Activated CD8-positive, alpha-beta T cell treated with anti-CD3 and anti-CD28 coated beads, Interleukin-2, amount 10 ng/mL, durations not matched to agents 7 days and 5 days (primary cell): Measurements from ENCODE around the gene TMEM43. TPM values are rescaled to one million over a fixed set of nuclear protein-coding genes. Genes with fewer than 3 reads are reported as not detected.

Experiments
- ATAC-seq: fragments of 150-1000 bp; cut with Tn5 transposase; one replicate; pipeline ENCODE4 v1.10.0; 2021; ENCODE audit warnings: moderate library complexity
- CTCF ChIA-PET: fragments of 350-600 bp; sonication (Branson Sonifier 250); formaldehyde crosslinking; loops from one replicate; lab custom pipeline; 2021; ENCODE audit warnings: antibody characterized with exemption; lab: Charles Lee
- POLR2A ChIA-PET: fragments of 350-600 bp; sonication (Branson Sonifier 250); formaldehyde crosslinking; loops from one replicate; lab custom pipeline; 2021; ENCODE audit warnings: antibody characterized with exemption; lab: Charles Lee
- DNase-seq: peaks from one replicate; pipeline ENCODE4 v3.0.0-alpha.2; 2020
- H3K27ac Mint-ChIP-seq: one replicate; pipeline ENCODE4 v1.8.0; 2021; ENCODE audit warnings: mild to moderate bottlenecking, mixed read lengths
- H3K27me3 Mint-ChIP-seq: one replicate; pipeline ENCODE4 v1.8.0; 2021; ENCODE audit warnings: low read depth, mixed read lengths
- H3K36me3 Mint-ChIP-seq: one replicate; pipeline ENCODE4 v1.8.0; 2021; ENCODE audit warnings: low read depth, mixed read lengths
- H3K4me1 Mint-ChIP-seq: one replicate; pipeline ENCODE4 v1.8.0; 2021; ENCODE audit warnings: low read depth, mixed read lengths
- H3K4me3 Mint-ChIP-seq: one replicate; pipeline ENCODE4 v1.8.0; 2021; ENCODE audit warnings: mild to moderate bottlenecking, mixed read lengths
- H3K9me3 Mint-ChIP-seq: one replicate; pipeline ENCODE4 v1.8.0; 2022; ENCODE audit warnings: mixed read lengths; ENCODE audit not compliant: insufficient read depth
- total RNA-seq, 2 experiments: library from RNA; stranded (reverse); gene quantifications; one replicate each; pipeline ENCODE4 v1.2.3, GENCODE V29; 2021

Gene TMEM43
- total RNA-seq, 2 experiments from 2014 or later: 27.9 to 28.8 TPM

GRCh38 chr3:14166877-14167603 is 42.2 kb downstream of the TMEM43 start:
- Mint-ChIP-seq H3K9me3 (peaks cover 7% of the 10 kb centered on the region), H3K4me1 (peaks cover 7% of the 10 kb centered on the region), H3K27me3 (no peaks in the 10 kb centered on the region), H3K4me3 (no peak overlapping the region), H3K27ac (no peak overlapping the region), H3K36me3 (peaks cover 81% of the 10 kb centered on the region)
- DNase-seq (no peak), ATAC-seq (no peak)
- ChIA-PET CTCF (no interaction called here), POLR2A (interaction anchor here (0.7 to 1.5 kb wide), 3 partner anchors 9 to 12 kb away, joined by 3 to 9 read pairs (median 3); partner anchors contain the start of genes LSM3 and XPC)

GRCh38 chr3:14169435-14169834 is 44.6 kb downstream of the TMEM43 start:
- Mint-ChIP-seq H3K36me3 (peaks cover 68% of the 10 kb centered on the region), H3K27ac (no peak overlapping the region), H3K4me1 (peaks cover 11% of the 10 kb centered on the region), H3K27me3 (no peaks in the 10 kb centered on the region), H3K4me3 (no peak overlapping the region), H3K9me3 (no peaks in the 10 kb centered on the region)
- DNase-seq: no peak
- ChIA-PET POLR2A (no interaction called here), CTCF (interaction anchor here (1.2 to 1.5 kb wide), 2 partner anchors 9 to 18 kb away, joined by 3 read pairs; partner anchors contain the start of genes LSM3 and XPC)
- ATAC-seq: no peak

- CTCF ChIA-PET: interaction anchor here (1.0 to 1.5 kb wide), 5 partner anchors 8 to 25 kb away, joined by 3 to 4 read pairs (median 3); partner anchors contain the start of genes LSM3 and XPC
- H3K36me3 Mint-ChIP-seq: peaks cover 64% of the 10 kb centered on the region
- POLR2A ChIA-PET: no interaction called here
- H3K27ac Mint-ChIP-seq: no peak overlapping the region
- DNase-seq: no peak
- H3K9me3 Mint-ChIP-seq: no peaks in the 10 kb centered on the region
- no peak for ATAC-seq
- no peaks in the 10 kb centered on the region for H3K27me3 Mint-ChIP-seq
- peaks cover 14% of the 10 kb centered on the region for H3K4me1 Mint-ChIP-seq
- no peak overlapping the region for H3K4me3 Mint-ChIP-seq
Measured at GRCh38 chr3:14169871-14170270, 45.0 kb downstream of the TMEM43 start.

DNA sequence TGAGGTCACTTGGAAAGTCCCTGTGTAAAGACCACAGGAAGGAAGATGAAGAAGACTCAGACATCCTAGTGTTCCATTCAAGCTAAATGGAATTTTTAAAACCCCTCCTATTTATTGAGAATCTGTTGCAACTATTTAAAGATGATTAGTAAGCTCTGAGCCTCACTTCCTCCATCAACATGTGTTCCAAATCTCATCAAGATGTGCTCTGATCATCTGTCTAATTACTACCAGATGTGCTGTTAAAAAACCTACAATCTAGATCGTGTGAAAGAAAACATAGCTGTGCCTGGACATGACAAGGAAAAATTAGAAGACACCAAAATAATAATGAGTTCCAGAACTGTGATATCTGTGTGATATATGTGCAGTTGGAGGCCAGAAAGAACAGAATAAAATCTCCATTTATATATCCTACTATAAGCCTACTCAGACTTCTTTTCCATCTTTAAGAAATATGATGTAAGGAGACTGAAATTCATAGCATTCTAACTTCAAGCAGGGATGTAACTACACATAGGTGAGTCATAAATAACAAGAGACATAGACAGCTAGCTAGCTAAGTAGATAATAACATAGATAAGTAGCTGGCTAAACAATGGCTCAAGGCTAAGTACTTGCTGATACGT is 45.8 kb downstream of the TMEM43 start:
- Mint-ChIP-seq H3K4me3 (no peak overlapping the region), H3K27ac (no peak overlapping the region), H3K4me1 (peaks cover 22% of the 10 kb centered on the region), H3K36me3 (peaks cover 56% of the 10 kb centered on the region), H3K27me3 (no peaks in the 10 kb centered on the region), H3K9me3 (no peaks in the 10 kb centered on the region)
- ATAC-seq (no peak), DNase-seq (no peak)
- CTCF ChIA-PET: interaction anchor here (1.0 to 1.5 kb wide), 6 partner anchors 8 to 33 kb away, joined by 3 to 6 read pairs (median 3); partner anchors contain the start of genes LSM3 and XPC
- POLR2A ChIA-PET: interaction anchor here (0.5 kb wide), 1 partner anchor 314 kb away, joined by 3 read pairs; no protein-coding TSS in a partner anchor

GRCh38 chr3:14172496-14172895 is 47.6 kb downstream of the TMEM43 start:
- ChIA-PET POLR2A (interaction anchor here (0.5 kb wide), 1 partner anchor 479 kb away, joined by 3 read pairs; no protein-coding TSS in a partner anchor), CTCF (interaction anchor here (0.8 kb wide), 1 partner anchor 276 kb away, joined by 3 read pairs; no protein-coding TSS in a partner anchor)
- peaks cover 38% of the 10 kb centered on the region for H3K4me1 Mint-ChIP-seq
- ATAC-seq: no peak
- H3K9me3 Mint-ChIP-seq: no peaks in the 10 kb centered on the region
- no peak for DNase-seq
- no peaks in the 10 kb centered on the region for H3K27me3 Mint-ChIP-seq
- H3K36me3 Mint-ChIP-seq: peaks cover 47% of the 10 kb centered on the region
- no peak overlapping the region for H3K27ac Mint-ChIP-seq
- H3K4me3 Mint-ChIP-seq: no peak overlapping the region

- H3K27ac Mint-ChIP-seq: no peak overlapping the region
- DNase-seq (no peak), ATAC-seq (no peak)
- H3K4me1 Mint-ChIP-seq: peaks cover 45% of the 10 kb centered on the region
- no peak overlapping the region for H3K4me3 Mint-ChIP-seq
- H3K36me3 Mint-ChIP-seq: peaks cover 46% of the 10 kb centered on the region
- POLR2A ChIA-PET: interaction anchor here (0.8 kb wide), 1 partner anchor 17 kb away, joined by 3 read pairs; no protein-coding TSS in a partner anchor
- no peaks in the 10 kb centered on the region for H3K9me3 Mint-ChIP-seq
- no peaks in the 10 kb centered on the region for H3K27me3 Mint-ChIP-seq
- CTCF ChIA-PET: interaction anchor here (1.5 kb wide), 1 partner anchor 29 kb away, joined by 4 read pairs; no protein-coding TSS in a partner anchor
Measured at GRCh38 chr3:14174483-14174882, 49.6 kb downstream of the TMEM43 start.

DNA sequence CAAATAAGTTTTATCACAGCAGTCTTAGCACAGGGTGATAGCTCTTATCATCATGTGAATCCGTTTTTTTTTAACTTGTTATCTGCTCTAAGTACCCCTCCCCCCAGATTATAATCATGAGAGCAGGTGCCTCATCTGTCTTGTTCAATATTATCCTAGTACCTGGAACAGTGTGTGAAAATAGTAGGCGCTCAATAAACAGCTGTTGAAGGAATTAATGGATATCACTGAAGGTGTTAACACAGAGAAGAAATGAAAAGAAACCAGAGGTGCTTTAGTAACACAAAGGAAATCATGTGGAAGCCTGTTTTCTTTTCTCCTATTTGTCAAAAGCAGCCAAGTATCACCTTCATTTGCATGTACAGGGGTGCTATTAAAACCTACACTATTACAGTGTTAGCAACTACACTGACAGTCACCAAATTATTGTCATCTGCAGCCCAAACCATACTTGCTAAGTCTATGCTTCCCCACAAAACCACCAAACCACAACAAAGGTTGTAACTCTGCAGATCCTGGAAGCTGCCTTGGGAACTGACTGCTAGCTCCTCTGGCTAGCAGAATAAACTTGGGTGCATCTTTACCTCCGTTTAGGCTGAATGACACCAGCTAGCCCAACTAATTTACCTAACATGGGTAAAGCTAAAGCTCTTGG is 50.7 kb downstream of the TMEM43 start:
- ATAC-seq (peak; percentile 52), DNase-seq (peak; percentile 82)
- H3K27ac Mint-ChIP-seq: peak overlapping the region; percentile 63
- H3K36me3 Mint-ChIP-seq: peaks cover 36% of the 10 kb centered on the region
- H3K27me3 Mint-ChIP-seq: no peaks in the 10 kb centered on the region
- ChIA-PET CTCF (interaction anchor here (0.7 to 2.0 kb wide), 8 partner anchors 23 to 279 kb away, joined by 3 to 8 read pairs (median 4); partner anchors contain the start of genes CHCHD4 and TMEM43), POLR2A (interaction anchor here (0.6 to 1.3 kb wide), 9 partner anchors 9 to 755 kb away, joined by 3 to 5 read pairs (median 3); partner anchors contain the start of gene CCDC174)
- no peaks in the 10 kb centered on the region for H3K9me3 Mint-ChIP-seq
- H3K4me1 Mint-ChIP-seq: peaks cover 47% of the 10 kb centered on the region
- H3K4me3 Mint-ChIP-seq: peak overlapping the region; percentile 8

DNA sequence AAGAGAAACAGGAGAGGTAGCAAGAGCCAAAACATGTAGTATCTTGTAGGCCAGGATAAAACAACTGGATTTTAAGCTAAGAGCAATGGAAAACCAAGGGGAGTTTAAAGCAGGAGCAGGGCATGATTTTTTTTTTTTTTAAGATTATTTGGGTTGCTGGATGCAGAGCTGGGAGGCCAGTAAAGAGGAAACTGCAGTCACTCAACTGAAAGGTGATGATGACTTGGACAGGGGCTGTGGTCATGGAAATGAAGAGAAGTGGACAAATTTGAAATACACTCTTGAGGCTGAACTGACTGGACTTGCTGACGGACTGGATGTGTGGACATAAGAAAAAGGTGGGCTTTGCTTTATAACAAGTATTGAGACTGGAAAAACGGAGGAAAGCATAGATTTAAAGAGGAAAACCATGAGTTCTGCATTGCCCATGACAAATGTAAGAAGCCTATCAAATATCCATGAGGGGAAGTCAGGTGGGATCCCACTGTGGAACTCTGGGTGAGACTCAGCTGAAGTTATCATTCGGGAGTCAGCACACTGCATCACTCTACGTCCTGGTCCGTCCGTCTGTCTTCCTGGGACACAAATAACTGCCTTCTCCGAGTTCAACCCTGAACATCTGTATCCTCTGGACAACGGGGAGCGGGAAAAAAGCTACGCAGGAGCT is 52.9 kb downstream of the TMEM43 start:
- peak overlapping the region; percentile 99 for H3K27ac Mint-ChIP-seq
- DNase-seq (no peak), ATAC-seq (no peak)
- peaks cover 55% of the 10 kb centered on the region for H3K4me1 Mint-ChIP-seq
- H3K4me3 Mint-ChIP-seq: peak overlapping the region; percentile 98
- peaks cover 30% of the 10 kb centered on the region for H3K36me3 Mint-ChIP-seq
- CTCF ChIA-PET: interaction anchor here (1.0 to 3.3 kb wide), 10 partner anchors 7 to 520 kb away, joined by 3 to 22 read pairs (median 4); partner anchors contain the start of genes CHCHD4 and TMEM43
- no peaks in the 10 kb centered on the region for H3K9me3 Mint-ChIP-seq
- no peaks in the 10 kb centered on the region for H3K27me3 Mint-ChIP-seq
- POLR2A ChIA-PET: interaction anchor here (0.9 to 3.7 kb wide), 13 partner anchors 10 to 474 kb away, joined by 3 to 60 read pairs (median 9); partner anchors contain the start of genes CCDC174, CHCHD4, SLC6A6 and TMEM43

- Mint-ChIP-seq H3K9me3 (no peaks in the 10 kb centered on the region), H3K27ac (peak within 1 kb of the TSS; percentile 99), H3K36me3 (peaks cover 29% of the 10 kb centered on the region), H3K4me1 (peaks cover 62% of the 10 kb centered on the region), H3K27me3 (no peaks in the 10 kb centered on the region), H3K4me3 (peak within 1 kb of the TSS; percentile 98)
- ATAC-seq (peak; percentile 91), DNase-seq (peak; percentile 97)
- CTCF ChIA-PET: interaction anchor here (1.0 to 3.3 kb wide), 13 partner anchors 8 to 521 kb away, joined by 3 to 22 read pairs (median 4); partner anchors contain the start of genes CHCHD4 and TMEM43
- POLR2A ChIA-PET: interaction anchor here (0.6 to 3.7 kb wide), 20 partner anchors 9 to 474 kb away, joined by 3 to 60 read pairs (median 6); partner anchors contain the start of genes CCDC174, CHCHD4, SLC6A6 and TMEM43
Measured at GRCh38 chr3:14178247-14179113, 53.6 kb downstream of the TMEM43 start, which contains the start of the genes LSM3 and XPC. Gene LSM3, plus strand, starts transcription at chr3:14178817. Its CDS starts 44 bp downstream, at chr3:14178861. Gene XPC, minus strand, starts transcription at chr3:14178601. Its CDS starts 33 bp downstream, at chr3:14178568.
